CD14-positive monocyte (primary cell): ENCODE measurements around the gene UBXN4. TPM values are rescaled to one million over a fixed set of nuclear protein-coding genes. Genes with fewer than 3 reads are reported as not detected.

Experiments used
- DNase-seq, 3 donors: peaks; one replicate each; pipeline ENCODE4 v3.0.0-alpha.2; 2011 to 2022
- H2AFZ ChIP-seq: 2 replicates; pipeline ENCODE4 v1.6.0; 2012; ENCODE audit warnings: mild to moderate bottlenecking, low read depth, low read length, inconsistent platforms; ENCODE audit not compliant: insufficient read depth, poor library complexity, severe bottlenecking
- H3K27ac ChIP-seq, 2 donors: 1 replicate in 1 of 2; 2 replicates in 1 of 2; pipeline ENCODE4 v1.5.1; 2012 to 2013; ENCODE audit warnings: low read length in 2 of 2, control low read depth in 1 of 2, inconsistent platforms in 1 of 2, low read depth in 1 of 2, mild to moderate bottlenecking in 1 of 2
- H3K27me3 ChIP-seq, 2 donors: one replicate each; pipeline versions ENCODE4 v1.6.0 to v1.6.1; 2011 to 2013; ENCODE audit warnings: low read length in 2 of 2; ENCODE audit not compliant: control insufficient read depth in 2 of 2, insufficient read depth in 2 of 2
- H3K36me3 ChIP-seq, 2 donors: replicated peaks in 1 of 2; 1 replicate in 1 of 2; 2 replicates in 1 of 2; pipeline versions ENCODE4 v1.5.1 to v1.6.1; 2012 to 2013; ENCODE audit warnings: low read length in 2 of 2, control low read depth in 1 of 2, inconsistent platforms in 1 of 2, mild to moderate bottlenecking in 1 of 2; ENCODE audit not compliant: insufficient read depth in 2 of 2, control insufficient read depth in 1 of 2
- H3K4me1 ChIP-seq, 2 donors: 1 replicate in 1 of 2; 2 replicates in 1 of 2; pipeline versions ENCODE4 v1.5.1 to v1.6.1; 2012 to 2013; ENCODE audit warnings: low read length in 2 of 2, control low read depth in 1 of 2, inconsistent platforms in 1 of 2, mild to moderate bottlenecking in 1 of 2, moderate library complexity in 1 of 2; ENCODE audit not compliant: insufficient read depth in 2 of 2, control insufficient read depth in 1 of 2
- H3K4me2 ChIP-seq: replicated peaks from 2 replicates; pipeline ENCODE3; 2012; ENCODE audit warnings: low read length, moderate library complexity, mild to moderate bottlenecking; ENCODE audit not compliant: poor library complexity, severe bottlenecking; ENCODE audit errors: extremely low read depth
- H3K4me3 ChIP-seq, 3 experiments: fragments of 200-600 bp in 1 of 3; sonication (generic) in 1 of 3; replicated peaks in 1 of 3; 1 replicate in 2 of 3; 2 replicates in 1 of 3; pipeline ENCODE4 v1.5.1; 2011 to 2013; ENCODE audit warnings: low read length in 3 of 3, mild to moderate bottlenecking in 3 of 3, control low read depth in 2 of 3, low read depth in 2 of 3, inconsistent platforms in 1 of 3, moderate library complexity in 1 of 3
- H3K79me2 ChIP-seq: 2 replicates; pipeline ENCODE4 v1.6.0; 2012; ENCODE audit warnings: mild to moderate bottlenecking, control low read depth, inconsistent platforms, low read length, moderate library complexity; ENCODE audit not compliant: insufficient read depth
- H3K9ac ChIP-seq: 2 replicates; pipeline ENCODE4 v1.6.0; 2017; ENCODE audit warnings: low read length, mild to moderate bottlenecking; ENCODE audit not compliant: insufficient read depth, poor library complexity, severe bottlenecking
- H3K9me3 ChIP-seq, 2 donors: replicated peaks in 1 of 2; 1 replicate in 1 of 2; 2 replicates in 1 of 2; pipeline versions ENCODE4 v1.5.1 to v1.6.1; 2012 to 2013; ENCODE audit warnings: low read length in 2 of 2, control low read depth in 1 of 2; ENCODE audit not compliant: control insufficient read depth in 1 of 2, insufficient read depth in 1 of 2
- H4K20me1 ChIP-seq: 2 replicates; pipeline ENCODE4 v1.6.0; 2012; ENCODE audit warnings: mild to moderate bottlenecking, low read length, control low read depth, moderate library complexity; ENCODE audit not compliant: insufficient read depth
- H3K27ac Mint-ChIP-seq, 7 donors: one replicate each; pipeline ENCODE4 v1.8.0; 2020; ENCODE audit warnings: mild to moderate bottlenecking in 7 of 7, mixed read lengths in 7 of 7, moderate library complexity in 6 of 7, inconsistent platforms in 2 of 7
- H3K27me3 Mint-ChIP-seq, 3 donors: one replicate each; pipeline ENCODE4 v1.8.0; 2021 to 2022; ENCODE audit warnings: low read depth in 3 of 3, mild to moderate bottlenecking in 3 of 3, mixed read lengths in 3 of 3, moderate library complexity in 3 of 3, inconsistent platforms in 1 of 3
- H3K36me3 Mint-ChIP-seq, 2 donors: one replicate each; pipeline ENCODE4 v1.8.0; 2020; ENCODE audit warnings: mixed read lengths in 2 of 2, inconsistent platforms in 1 of 2, mild to moderate bottlenecking in 1 of 2
- H3K4me1 Mint-ChIP-seq: one replicate; pipeline ENCODE4 v1.8.0; 2020; ENCODE audit warnings: mild to moderate bottlenecking, mixed read lengths
- H3K4me3 Mint-ChIP-seq, 2 donors: one replicate each; pipeline ENCODE4 v1.8.0; 2020; ENCODE audit warnings: mild to moderate bottlenecking in 2 of 2, mixed read lengths in 2 of 2, moderate library complexity in 1 of 2
- H3K9me3 Mint-ChIP-seq, 7 donors: one replicate each; pipeline ENCODE4 v1.8.0; 2020 to 2022; ENCODE audit warnings: mixed read lengths in 7 of 7, mild to moderate bottlenecking in 6 of 7, moderate library complexity in 6 of 7, inconsistent platforms in 2 of 7
- CTCF ChIP-seq: fragments of 200-600 bp; IDR thresholded peaks from one replicate; pipeline ENCODE4 v1.8.0; 2022; ENCODE audit warnings: antibody characterized with exemption, mild to moderate bottlenecking
- WGBS: methylation state at CpG from one replicate; pipeline ENCODE4 v1.1.5; 2013; ENCODE audit warnings: missing lambda C conversion rate; ENCODE audit not compliant: insufficient coverage; 5-methylcytosine and 5-hydroxymethylcytosine counted together
- intact Hi-C, 2 donors: fragments of 100-400 bp; cut with micrococcal nuclease; formaldehyde crosslinking; loops; one replicate each; pipeline versions ENCODE4 v1.15.0 to v1.15.1; 2023
- polyA plus RNA-seq, 3 donors: library from polyadenylated mRNA; depleted of rRNA in 1 of 3; unstranded in 2 of 3; stranded (reverse) in 1 of 3; fragments of 300-500 nt in 2 of 3; fragments of >200 nt in 1 of 3; fragmentation: Illumina TruSeq in 2 of 3; gene quantifications; 1 replicate in 2 of 3; 2 replicates in 1 of 3; pipeline ENCODE4 v1.2.3, GENCODE V29; 2012 to 2021

UBXN4 gene
- polyA plus RNA-seq, 3 donors, result 53.8 to 107 (median 74.2) TPM

- Histone ChIP-seq H3K27me3 (no peaks in the 10 kb centered on the region), H3K79me2 (no peaks in the 10 kb centered on the region), H3K4me2 (no peak overlapping the region), H2AFZ (no peak overlapping the region), H3K27ac (no peak overlapping the region), H3K36me3 (no peaks in the 10 kb centered on the region), H4K20me1 (no peaks in the 10 kb centered on the region), H3K4me1 (peaks cover 0 to 8% of the 10 kb centered on the region in 2 donors), H3K9me3 (peaks cover under 1% of the 10 kb centered on the region in 2 donors), H3K4me3 (no peak overlapping the region), H3K9ac (no peak overlapping the region)
- Mint-ChIP-seq H3K27ac (no peak overlapping the region), H3K4me3 (no peak overlapping the region), H3K9me3 (peaks cover 0 to 5% (median 4%) of the 10 kb centered on the region in 7 donors), H3K36me3 (no peaks in the 10 kb centered on the region), H3K27me3 (peaks cover 0 to 5% (median 1%) of the 10 kb centered on the region in 3 donors), H3K4me1 (peaks cover 11% of the 10 kb centered on the region)
- intact Hi-C loops, result no loop called here
- DNase-seq, result no peak
- 96% methylated on average over 16 of the region's 18 CpGs for WGBS
- no peak for TF ChIP-seq CTCF
Observed at GRCh38 chr2:135817466-135817865, 75.8 kb downstream of the UBXN4 start.

GRCh38 chr2:135817951-135818350 lies 76.3 kb downstream of the UBXN4 start:
- H3K9me3 Mint-ChIP-seq, result peaks cover 5 to 10% (median 9%) of the 10 kb centered on the region in 7 donors
- peaks cover 0 to 5% (median 1%) of the 10 kb centered on the region in 3 donors for H3K27me3 Mint-ChIP-seq
- Histone ChIP-seq H3K79me2 (no peaks in the 10 kb centered on the region), H3K27me3 (no peaks in the 10 kb centered on the region), H3K9ac (no peak overlapping the region), H3K4me3 (no peak overlapping the region), H3K27ac (no peak overlapping the region), H4K20me1 (no peaks in the 10 kb centered on the region), H3K4me1 (peaks cover 0 to 8% of the 10 kb centered on the region in 2 donors), H2AFZ (no peak overlapping the region), H3K36me3 (no peaks in the 10 kb centered on the region), H3K9me3 (peaks cover 5 to 6% of the 10 kb centered on the region in 2 donors), H3K4me2 (no peak overlapping the region)
- WGBS, result 96% methylated on average over 2 of the region's 4 CpGs
- peaks cover 11% of the 10 kb centered on the region for H3K4me1 Mint-ChIP-seq
- H3K36me3 Mint-ChIP-seq, result peaks cover 0 to 2% of the 10 kb centered on the region in 2 donors
- DNase-seq, result no peak
- intact Hi-C loops, result no loop called here
- no peak overlapping the region for H3K27ac Mint-ChIP-seq
- H3K4me3 Mint-ChIP-seq, result no peak overlapping the region
- no peak for TF ChIP-seq CTCF
